K562 (cell line): ENCODE results near the gene PET100. TPM values are rescaled to one million over a fixed set of nuclear protein-coding genes. Genes with fewer than 3 reads are reported as not detected.

Experiments
- ATAC-seq: fragments of 200-7000 bp; cut with Tn5 transposase; 3 replicates; pipeline ENCODE4 v1.9.1; 2020; ENCODE audit warnings: moderate library complexity
- BruUV-seq: library from RNA; stranded (reverse); fragments of 400-500 nt; replicated peaks from 2 replicates; lab custom pipeline; 2021; lab: Mats Ljungman, UMichigan
- CTCF ChIA-PET: fragments of 300-600 bp; formaldehyde crosslinking; extraction: SDS; loops from one replicate; lab custom pipeline; 2021; ENCODE audit warnings: low intra/inter-chr PET ratio; lab: Yijun Ruan, JAX
- POLR2A ChIA-PET: fragments of 300-600, 350-650 bp; sonication (Branson Sonifier 250); formaldehyde crosslinking; extraction: SDS; loops from one replicate; lab custom pipeline; 2021; ENCODE audit warnings: antibody characterized with exemption, inconsistent platforms; lab: Yijun Ruan, JAX
- DNase-seq, 4 experiments: peaks; one replicate each; pipeline versions ENCODE4 v3.0.0 to v3.0.0-alpha.2; 2011 to 2018; ENCODE audit warnings: low spot score in 3 of 4, mixed read lengths in 3 of 4; ENCODE audit errors: extremely low read depth in 1 of 4
- FAIRE-seq: peaks from 2 replicates; lab custom pipeline; 2011; peaks lifted over from hg19 to GRCh38; lab: Jason Lieb, UNC
- H2AFZ ChIP-seq: 2 replicates; pipeline ENCODE4 v1.6.0; 2011; ENCODE audit warnings: low read depth, low read length, control low read depth, inconsistent platforms
- H3K27ac ChIP-seq: fragments of 200-600 bp; 3 replicates; pipeline ENCODE4 v1.8.0; 2011; ENCODE audit warnings: low read depth, mild to moderate bottlenecking, control low read depth, inconsistent platforms, low read length, moderate library complexity, mixed read lengths; ENCODE audit errors: extremely low read depth
- H3K27me3 ChIP-seq, 2 experiments: fragments of 300-600 bp in 1 of 2; 2 replicates in 1 of 2; 3 replicates in 1 of 2; pipeline versions ENCODE4 v1.6.0 to v1.8.0; 2011; ENCODE audit warnings: inconsistent platforms in 2 of 2, low read length in 2 of 2, mild to moderate bottlenecking in 1 of 2, mixed read lengths in 1 of 2, moderate library complexity in 1 of 2; ENCODE audit not compliant: control insufficient read depth in 2 of 2, insufficient read depth in 2 of 2
- H3K36me3 ChIP-seq: fragments of 300-600 bp; 3 replicates; pipeline ENCODE4 v1.8.0; 2011; ENCODE audit warnings: mild to moderate bottlenecking, low read length, inconsistent platforms; ENCODE audit not compliant: control insufficient read depth, insufficient read depth
- H3K4me1 ChIP-seq, 2 experiments: fragments of 200-600 bp in 1 of 2; replicated peaks in 1 of 2; 2 replicates in 1 of 2; 3 replicates in 1 of 2; pipeline versions ENCODE4 v1.5.1 to v1.8.0; 2011; ENCODE audit warnings: inconsistent platforms in 2 of 2, low read length in 2 of 2, mild to moderate bottlenecking in 1 of 2, mixed read lengths in 1 of 2, moderate library complexity in 1 of 2; ENCODE audit not compliant: control insufficient read depth in 2 of 2, insufficient read depth in 2 of 2
- H3K4me2 ChIP-seq: 2 replicates; pipeline ENCODE4 v1.6.1; 2011; ENCODE audit warnings: low read length, control low read depth, inconsistent platforms, mixed read lengths; ENCODE audit not compliant: insufficient read depth
- H3K4me3 ChIP-seq: fragments of 200-600 bp; sonication (generic), shearing (Covaris generic); 2 replicates; pipeline ENCODE4 v1.5.1; 2016; ENCODE audit warnings: control low read depth, inconsistent platforms
- H3K79me2 ChIP-seq: fragments of 200-600 bp; 3 replicates; pipeline ENCODE4 v1.8.0; 2011; ENCODE audit warnings: low read length, inconsistent platforms; ENCODE audit not compliant: control insufficient read depth, insufficient read depth
- H3K9ac ChIP-seq, 2 experiments: 2 replicates each; pipeline versions ENCODE4 v1.6.0 to v1.6.1; 2011; ENCODE audit warnings: low read depth in 2 of 2, low read length in 2 of 2, control low read depth in 1 of 2, inconsistent platforms in 1 of 2, mild to moderate bottlenecking in 1 of 2, mixed read lengths in 1 of 2; ENCODE audit not compliant: insufficient read depth in 1 of 2
- H3K9me1 ChIP-seq: one replicate; pipeline ENCODE4 v1.6.0; 2011; ENCODE audit warnings: inconsistent platforms, mild to moderate bottlenecking, low read length, moderate library complexity; ENCODE audit not compliant: control insufficient read depth, insufficient read depth
- H3K9me3 ChIP-seq: replicated peaks from 2 replicates; pipeline ENCODE4 v1.5.1; 2011; ENCODE audit warnings: low read depth, low read length, inconsistent platforms; ENCODE audit not compliant: control insufficient read depth, insufficient read depth
- H4K20me1 ChIP-seq: replicated peaks from 2 replicates; pipeline ENCODE4 v1.6.1; 2011; ENCODE audit warnings: low read length, inconsistent platforms, mixed read lengths; ENCODE audit not compliant: control insufficient read depth, insufficient read depth
- ARID1B ChIP-seq: fragments of 450-650 bp; IDR thresholded peaks from 2 replicates; pipeline ENCODE4 v1.6.1; 2016; ENCODE audit warnings: antibody characterized with exemption, mild to moderate bottlenecking, inconsistent platforms
- ARID3B ChIP-seq: fragments of 250-450 bp; sonication (Bioruptor Pico); IDR thresholded peaks from 2 replicates; pipeline ENCODE4 v1.4.0; 2020; ENCODE audit warnings: borderline replicate concordance
- BACH1 ChIP-seq: fragments of 200-800 bp; sonication (Bioruptor generic); IDR thresholded peaks from 2 replicates; pipeline ENCODE4 v1.6.1; 2016; ENCODE audit warnings: missing genetic modification characterization, missing compliant biosample characterization
- BCL6 ChIP-seq: fragments of 250-450 bp; sonication (Bioruptor Pico); IDR thresholded peaks from 2 replicates; pipeline ENCODE4 v1.4.0; 2020
- BDP1 ChIP-seq: IDR thresholded peaks from 3 replicates; pipeline ENCODE4 v1.6.1; 2011; ENCODE audit not compliant: insufficient read length, insufficient read depth
- MIER1 ChIP-seq: fragments of 450-650 bp; IDR thresholded peaks from 2 replicates; pipeline ENCODE4 v1.6.1; 2016; ENCODE audit warnings: antibody characterized with exemption, mild to moderate bottlenecking, low read depth
- PHF20 ChIP-seq: fragments of 450-650 bp; IDR thresholded peaks from 2 replicates; pipeline ENCODE4 v1.6.1; 2018; ENCODE audit not compliant: partially characterized antibody
- POLR3A ChIP-seq: IDR thresholded peaks from 2 replicates; pipeline ENCODE4 v1.6.1; 2011; ENCODE audit warnings: borderline replicate concordance, mild to moderate bottlenecking, moderate library complexity; ENCODE audit not compliant: insufficient read length, insufficient read depth; ENCODE audit errors: extremely low read depth
- SMAD1 ChIP-seq: fragments of 150-350 bp; IDR thresholded peaks from 2 replicates; pipeline ENCODE4 v1.6.1; 2014; ENCODE audit warnings: low read length, low read depth; ENCODE audit not compliant: partially characterized antibody
- SNRNP70 ChIP-seq: fragments of 200-400 bp; formaldehyde crosslinking; optimal IDR thresholded peaks from 2 replicates; pipeline ENCODE3; 2017; ENCODE audit warnings: low read depth, low read length
- ZFX ChIP-seq: sonication (generic); formaldehyde crosslinking; IDR thresholded peaks from 2 replicates; pipeline ENCODE4 v1.8.0; 2022; ENCODE audit warnings: mild to moderate bottlenecking, missing genetic modification reagents, moderate library complexity
- ZNF165 ChIP-seq: fragments of 250-450 bp; sonication (Bioruptor Pico); IDR thresholded peaks from 2 replicates; pipeline ENCODE4 v1.4.0; 2020; ENCODE audit warnings: borderline replicate concordance
- ZNF778 ChIP-seq: fragments of 450-650 bp; formaldehyde crosslinking; IDR thresholded peaks from 2 replicates; pipeline ENCODE4 v1.4.0; 2020; ENCODE audit warnings: mild to moderate bottlenecking, moderate library complexity
- ZSCAN29 ChIP-seq: fragments of 450-650 bp; IDR thresholded peaks from 2 replicates; pipeline ENCODE4 v1.6.1; 2017
- WGBS: fragments of 100-300 bp; shearing (Covaris generic); methylation state at CpG from one replicate; pipeline ENCODE4 v1.1.6; 2016; ENCODE audit warnings: low coverage, mixed read lengths; ENCODE audit not compliant: insufficient coverage; ENCODE audit errors: missing lambda C conversion rate; 5-methylcytosine and 5-hydroxymethylcytosine counted together
- in situ Hi-C: fragments of 300-500 bp; cut with MboI; formaldehyde crosslinking; loops from 4 replicates; pipeline ENCODE4 v1.15.0; 2018; ENCODE audit warnings: inconsistent platforms, mixed read lengths
- intact Hi-C: fragments of 100-400 bp; cut with micrococcal nuclease; formaldehyde crosslinking; loops from 2 replicates; pipeline ENCODE4 v1.14.2; 2022
- polyA plus RNA-seq, 8 experiments: library from polyadenylated mRNA; depleted of rRNA in 4 of 8; stranded (reverse) in 5 of 8; unstranded in 3 of 8; fragments of >200 nt; fragmentation: Nextera tagmentation in 2 of 8; fragmentation: Illumina TruSeq in 1 of 8; extraction: Ambion mirVana in 2 of 8; extraction: Trizol in 1 of 8; gene quantifications; 2 replicates each; pipeline versions ENCODE4 v1.2.1 to v1.2.3, GENCODE V29; 2011 to 2014; ENCODE audit warnings: inconsistent platforms in 1 of 8, missing spikeins in 1 of 8
- total RNA-seq, 7 experiments: library from RNA; depleted of rRNA in 6 of 7; stranded (reverse); fragments of >200 nt in 6 of 7; fragmentation: Illumina TruSeq in 2 of 7; extraction: Trizol in 2 of 7; gene quantifications; 2 replicates each; pipeline versions ENCODE4 v1.2.1 to v1.2.3, GENCODE V29; 2011 to 2021; ENCODE audit warnings: low replicate concordance in 1 of 7
- TF ChIP-seq, protein P1 (sequence below): sonication (generic); formaldehyde crosslinking; IDR thresholded peaks from 2 replicates; pipeline ENCODE4 v1.8.1; 2023; ENCODE audit warnings: missing genetic modification reagents, mild to moderate bottlenecking, borderline replicate concordance

The PET100 gene
- total and polyA plus RNA-seq, 9 of the 15 experiments (the other 6 are each of a cell fraction or from before 2014, with no cell fraction given), result 62.3 to 351 (median 98.3) TPM

DNA sequence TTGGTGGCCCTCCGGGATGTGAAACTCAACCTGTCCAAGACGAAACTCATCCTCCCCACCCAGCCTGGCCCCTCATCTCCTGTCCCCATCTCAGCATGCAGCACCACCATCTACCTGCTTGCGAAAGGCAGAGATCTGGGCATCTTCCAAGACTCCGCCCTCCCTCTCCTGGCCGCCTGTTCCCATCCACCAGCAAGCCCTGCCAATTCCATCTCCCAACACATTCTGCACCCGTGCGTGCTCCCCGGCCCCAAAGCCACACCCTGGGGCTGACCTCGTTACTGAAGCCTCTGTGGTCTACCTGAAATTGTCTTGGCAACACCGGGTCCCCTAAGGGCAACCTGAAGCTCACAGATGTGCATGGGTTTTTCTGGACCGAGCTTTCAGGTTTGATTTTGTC is 47.1 kb upstream of the PET100 start:
- Histone ChIP-seq H3K36me3 (no peaks in the 10 kb centered on the region), H3K4me1 (peaks cover 3 to 8% of the 10 kb centered on the region in 2 experiments; a peak in 2 of 5 replicates), H3K9me3 (no peaks in the 10 kb centered on the region), H3K79me2 (no peaks in the 10 kb centered on the region), H3K27ac (no peak overlapping the region), H2AFZ (no peak overlapping the region), H4K20me1 (no peaks in the 10 kb centered on the region), H3K4me2 (no peak overlapping the region), H3K9me1 (no peaks in the 10 kb centered on the region), H3K27me3 (peaks cover 8 to 40% of the 10 kb centered on the region in 2 experiments; a peak in 4 of 5 replicates), H3K4me3 (no peak overlapping the region), H3K9ac (no peak overlapping the region)
- ChIA-PET CTCF (no interaction called here), POLR2A (interaction anchor here (1.5 kb wide), 1 partner anchor 9 kb away, joined by 5 read pairs; no protein-coding TSS in a partner anchor)
- in situ Hi-C loops (no loop called here), intact Hi-C loops (no loop called here)
- 2% methylated on average over 11 of the region's 11 CpGs for WGBS
- ATAC-seq (no peak), FAIRE-seq (no peak), DNase-seq (no peak)
- no TSS peak for BruUV-seq
- TF ChIP-seq BCL6 (no peak), PHF20 (no peak), ARID1B (no peak), ZSCAN29 (no peak), ZNF778 (no peak), SNRNP70 (no peak), ARID3B (CRISPR knock-in tag) (no peak), BDP1 (no peak), ZNF165 (CRISPR knock-in tag) (no peak), ZFX (CRISPR knock-in tag) (no peak), POLR3A (no peak), MIER1 (no peak), SMAD1 (no peak), BACH1 (tag) (no peak)
- TF ChIP-seq, protein P1, sequence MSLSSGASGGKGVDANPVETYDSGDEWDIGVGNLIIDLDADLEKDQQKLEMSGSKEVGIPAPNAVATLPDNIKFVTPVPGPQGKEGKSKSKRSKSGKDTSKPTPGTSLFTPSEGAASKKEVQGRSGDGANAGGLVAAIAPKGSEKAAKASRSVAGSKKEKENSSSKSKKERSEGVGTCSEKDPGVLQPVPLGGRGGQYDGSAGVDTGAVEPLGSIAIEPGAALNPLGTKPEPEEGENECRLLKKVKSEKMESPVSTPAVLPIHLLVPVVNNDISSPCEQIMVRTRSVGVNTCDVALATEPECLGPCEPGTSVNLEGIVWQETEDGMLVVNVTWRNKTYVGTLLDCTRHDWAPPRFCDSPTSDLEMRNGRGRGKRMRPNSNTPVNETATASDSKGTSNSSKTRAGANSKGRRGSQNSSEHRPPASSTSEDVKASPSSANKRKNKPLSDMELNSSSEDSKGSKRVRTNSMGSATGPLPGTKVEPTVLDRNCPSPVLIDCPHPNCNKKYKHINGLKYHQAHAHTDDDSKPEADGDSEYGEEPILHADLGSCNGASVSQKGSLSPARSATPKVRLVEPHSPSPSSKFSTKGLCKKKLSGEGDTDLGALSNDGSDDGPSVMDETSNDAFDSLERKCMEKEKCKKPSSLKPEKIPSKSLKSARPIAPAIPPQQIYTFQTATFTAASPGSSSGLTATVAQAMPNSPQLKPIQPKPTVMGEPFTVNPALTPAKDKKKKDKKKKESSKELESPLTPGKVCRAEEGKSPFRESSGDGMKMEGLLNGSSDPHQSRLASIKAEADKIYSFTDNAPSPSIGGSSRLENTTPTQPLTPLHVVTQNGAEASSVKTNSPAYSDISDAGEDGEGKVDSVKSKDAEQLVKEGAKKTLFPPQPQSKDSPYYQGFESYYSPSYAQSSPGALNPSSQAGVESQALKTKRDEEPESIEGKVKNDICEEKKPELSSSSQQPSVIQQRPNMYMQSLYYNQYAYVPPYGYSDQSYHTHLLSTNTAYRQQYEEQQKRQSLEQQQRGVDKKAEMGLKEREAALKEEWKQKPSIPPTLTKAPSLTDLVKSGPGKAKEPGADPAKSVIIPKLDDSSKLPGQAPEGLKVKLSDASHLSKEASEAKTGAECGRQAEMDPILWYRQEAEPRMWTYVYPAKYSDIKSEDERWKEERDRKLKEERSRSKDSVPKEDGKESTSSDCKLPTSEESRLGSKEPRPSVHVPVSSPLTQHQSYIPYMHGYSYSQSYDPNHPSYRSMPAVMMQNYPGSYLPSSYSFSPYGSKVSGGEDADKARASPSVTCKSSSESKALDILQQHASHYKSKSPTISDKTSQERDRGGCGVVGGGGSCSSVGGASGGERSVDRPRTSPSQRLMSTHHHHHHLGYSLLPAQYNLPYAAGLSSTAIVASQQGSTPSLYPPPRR (CRISPR knock-in tag), result no peak
